Left colon (tissue), 2 donors: Measurements from ENCODE around the gene SLC66A2. TPM values are rescaled to one million over a fixed set of nuclear protein-coding genes. Genes with fewer than 3 reads are reported as not detected.
"Not testable (repeated sequence)": the region's sequence is repeated elsewhere in the genome, so short reads cannot be mapped to it uniquely, and the experiment has no call there.

Experiments
- ATAC-seq: fragments of 200-7000 bp; cut with Tn5 transposase; one replicate; pipeline ENCODE4 v1.9.1; 2020; ENCODE audit warnings: mild to moderate bottlenecking, moderate library complexity
- DNase-seq, 2 donors: peaks; one replicate each; pipeline ENCODE4 v3.0.0-alpha.2; 2020
- intact Hi-C, 2 donors: fragments of 100-400 bp; cut with DNase I in 1 of 2; cut with micrococcal nuclease in 1 of 2; formaldehyde crosslinking; loops; one replicate each; pipeline versions ENCODE4 v1.11.2 to v1.14.0; 2022; cut with DNase I, micrococcal nuclease
- total RNA-seq, 2 donors: library from RNA; stranded (reverse); fragmentation: NEBNext Ultra II Directional; extraction: Animal tissue kit (Norgen Biotek cat#: 25700); gene quantifications; one replicate each; pipeline ENCODE4 v1.2.1, GENCODE V29; 2021
- donor health status: DM: no; HTN: no; CAD: no.
- donor health status: DM: yes; HTN: yes; CAD: no.

Gene SLC66A2
- total RNA-seq, 2 donors from 2014 or later: 59.4 to 119 TPM

DNA sequence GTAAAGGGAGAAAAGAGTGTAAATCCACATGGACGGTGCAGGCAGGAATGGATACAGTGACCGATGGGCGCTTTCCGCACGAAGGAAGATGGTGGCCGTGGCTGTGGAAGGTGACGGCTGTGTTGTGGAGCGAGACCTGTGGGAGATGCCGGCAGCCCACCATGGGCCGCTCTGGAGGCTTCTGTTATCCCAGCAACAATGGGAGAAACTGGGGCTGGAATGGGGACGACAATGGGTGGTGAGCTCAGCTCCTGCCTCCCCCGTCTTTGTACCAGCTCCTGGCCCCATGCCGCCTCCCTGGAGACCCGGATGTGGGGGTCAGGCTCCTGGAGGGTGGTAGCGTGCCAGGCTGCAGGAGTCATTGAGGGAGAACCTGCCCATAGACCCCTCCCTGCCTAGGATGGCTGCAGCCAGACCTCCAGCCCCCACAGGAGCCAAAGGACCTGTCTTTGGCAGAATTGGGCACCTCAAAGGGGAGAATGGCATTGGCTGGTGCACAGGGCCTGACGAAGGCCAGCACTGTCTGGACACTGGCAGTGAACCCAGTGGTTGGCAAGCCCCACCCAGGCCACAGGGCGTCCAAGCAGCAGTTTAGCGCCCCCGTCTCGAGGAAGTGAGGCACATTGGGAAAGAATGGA lies 72.6 kb downstream of the SLC66A2 start:
- ATAC-seq (no peak), DNase-seq (no peak)
- intact Hi-C loops: no loop called here

DNA sequence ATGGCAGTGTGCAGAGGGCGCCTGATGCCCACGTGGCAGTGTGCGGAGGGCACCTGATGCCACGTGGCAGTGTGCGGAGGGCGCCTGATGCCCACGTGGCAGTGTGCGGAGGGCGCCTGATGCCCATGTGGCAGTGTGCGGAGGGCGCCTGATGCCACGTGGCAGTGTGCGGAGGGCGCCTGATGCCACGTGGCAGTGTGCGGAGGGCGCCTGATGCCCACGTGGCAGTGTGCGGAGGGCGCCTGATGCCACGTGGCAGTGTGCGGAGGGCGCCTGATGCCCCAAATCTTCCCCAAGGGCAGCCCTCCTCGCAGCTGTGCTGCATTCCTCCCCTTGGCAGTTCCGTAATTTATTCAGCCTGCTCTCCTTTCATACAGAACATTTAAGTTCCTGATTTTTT lies 73.2 kb downstream of the SLC66A2 start:
- DNase-seq, ATAC-seq, intact Hi-C loops: not testable (repeated sequence)

DNA sequence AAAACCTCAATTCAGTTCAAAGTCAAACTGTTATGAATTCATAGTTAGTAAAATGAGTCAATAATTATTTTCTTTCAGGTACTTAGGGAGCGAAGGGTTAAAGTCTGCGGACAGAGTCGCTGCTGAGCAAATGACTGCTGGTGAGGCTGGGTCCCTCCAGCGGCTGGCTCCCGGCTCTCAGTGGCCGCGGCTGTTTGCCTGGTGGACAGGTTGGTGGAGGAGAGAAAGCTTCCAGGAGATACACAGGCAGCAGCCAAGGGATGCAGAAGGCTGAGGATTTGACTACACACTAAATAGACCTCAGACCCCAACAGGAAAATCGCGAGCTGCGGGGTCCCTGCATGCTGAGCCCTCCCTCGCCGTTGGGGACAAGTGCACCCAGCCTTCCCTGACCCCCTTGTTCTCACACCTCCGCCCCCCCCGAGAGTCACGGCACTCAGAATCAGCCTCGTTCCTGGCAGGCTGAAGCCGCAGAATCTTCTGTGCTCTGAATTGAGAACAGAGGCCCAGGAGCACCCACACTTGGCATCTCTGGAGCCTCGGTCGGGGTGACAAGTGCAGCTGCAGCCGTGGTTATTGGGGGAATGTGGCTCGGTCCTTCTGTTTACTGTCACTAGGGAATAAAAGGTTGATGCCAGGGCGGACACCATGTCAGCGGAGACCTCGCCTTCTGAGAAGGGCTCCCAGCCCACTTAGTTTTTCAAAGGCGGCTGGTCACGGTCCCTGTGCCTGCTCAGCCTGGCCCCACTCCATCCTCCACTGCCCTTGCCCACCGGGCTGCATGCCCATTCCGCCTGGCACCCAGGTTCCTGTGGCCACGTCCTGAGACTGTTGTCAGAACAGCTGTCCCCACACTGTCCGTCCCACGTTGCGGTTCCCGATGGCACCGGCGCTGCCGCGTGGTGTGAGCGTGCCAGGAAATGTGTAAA lies 74.0 kb downstream of the SLC66A2 start:
- ATAC-seq (no peak), DNase-seq (no peak)
- intact Hi-C loops: no loop called here

DNA sequence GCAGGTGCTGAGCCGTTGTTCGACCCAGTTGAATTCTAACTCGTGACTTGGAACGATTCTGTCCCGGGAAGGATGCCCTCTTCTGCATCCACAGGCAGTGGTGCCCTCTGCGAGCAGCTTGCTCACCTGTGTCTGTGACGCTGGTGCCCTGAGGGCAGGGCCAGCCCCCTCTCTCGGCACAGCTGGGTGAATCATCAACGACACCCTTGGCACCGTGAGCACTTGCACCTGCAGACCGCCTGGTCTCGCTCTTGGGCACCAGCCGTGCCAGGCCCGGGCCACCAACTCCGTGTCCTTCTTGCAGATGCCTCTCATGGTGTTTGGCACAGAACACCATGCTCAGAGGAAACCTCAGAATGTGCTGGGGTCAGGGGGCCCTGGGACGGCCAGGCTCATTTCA lies 75.0 kb downstream of the SLC66A2 start:
- DNase-seq: no peak
- no peak for ATAC-seq
- intact Hi-C loops: no loop called here

- DNase-seq: no peak
- no peak for ATAC-seq
- intact Hi-C loops: no loop called here
Observed at GRCh38 chr18:79875931-79876461, 75.5 kb downstream of the SLC66A2 start.

- intact Hi-C loops: no loop called here
- DNase-seq: no peak
- ATAC-seq: no peak
Observed at GRCh38 chr18:79875531-79875919, 75.9 kb downstream of the SLC66A2 start.

- intact Hi-C loops: no loop called here
- DNase-seq: no peak
Observed at GRCh38 chr18:79874553-79875530, 76.6 kb downstream of the SLC66A2 start.

GRCh38 chr18:79873449-79874110 lies 77.9 kb downstream of the SLC66A2 start:
- no peak for DNase-seq
- no peak for ATAC-seq
- intact Hi-C loops: no loop called here

More at GRCh38 chr18:79874553-79875530, 76.6 kb downstream of the SLC66A2 start:
- ATAC-seq: no peak

DNA sequence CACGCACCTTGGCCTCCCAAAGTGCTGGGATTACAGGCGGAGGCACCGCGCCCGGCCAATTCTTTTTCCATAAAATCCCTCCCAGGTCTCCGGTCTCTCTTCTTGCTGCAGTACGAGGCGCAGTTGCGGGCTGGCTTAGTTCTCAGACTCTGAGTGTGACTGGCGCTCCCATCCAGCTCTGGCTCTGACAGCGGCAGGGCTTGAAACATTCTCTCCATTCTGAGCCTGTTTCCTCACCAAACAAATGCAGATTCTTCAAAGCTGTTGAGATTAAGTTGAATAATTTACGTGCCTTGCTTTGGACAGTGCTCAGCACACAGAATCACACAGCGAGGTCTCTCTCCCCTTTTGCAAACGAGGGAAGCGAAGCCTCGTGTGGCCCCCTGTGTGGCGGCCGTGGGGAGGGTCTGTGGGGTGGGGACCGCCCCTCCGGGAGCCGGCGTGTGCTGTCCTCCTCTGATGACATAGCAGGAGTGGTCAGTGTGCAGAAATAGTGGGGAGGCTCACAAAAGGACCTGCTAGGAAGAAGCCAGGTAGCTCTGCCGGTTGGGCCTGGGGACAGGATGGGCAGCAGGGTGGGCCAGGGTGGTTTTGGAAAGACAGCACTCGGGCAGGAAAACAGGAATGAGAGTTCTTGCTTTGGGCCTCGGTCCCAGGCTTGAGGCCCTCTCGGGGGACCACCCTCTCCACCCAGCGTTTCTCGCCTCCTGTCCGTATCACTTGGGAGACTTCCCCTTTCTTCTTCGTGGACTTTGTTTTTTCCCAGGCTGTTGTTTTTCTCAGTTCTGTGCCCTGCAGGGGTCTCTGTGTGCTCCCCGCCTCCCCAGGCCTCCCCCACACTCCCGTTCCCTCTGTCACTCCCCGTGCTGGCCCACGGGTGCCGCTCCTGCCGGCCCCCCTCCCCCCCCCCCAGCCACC lies 78.7 kb downstream of the SLC66A2 start:
- ATAC-seq: no peak
- intact Hi-C loops: no loop called here
- DNase-seq: no peak

GRCh38 chr18:79871481-79872091 lies 79.9 kb downstream of the SLC66A2 start:
- ATAC-seq (no peak), DNase-seq (no peak)
- intact Hi-C loops: no loop called here

DNA sequence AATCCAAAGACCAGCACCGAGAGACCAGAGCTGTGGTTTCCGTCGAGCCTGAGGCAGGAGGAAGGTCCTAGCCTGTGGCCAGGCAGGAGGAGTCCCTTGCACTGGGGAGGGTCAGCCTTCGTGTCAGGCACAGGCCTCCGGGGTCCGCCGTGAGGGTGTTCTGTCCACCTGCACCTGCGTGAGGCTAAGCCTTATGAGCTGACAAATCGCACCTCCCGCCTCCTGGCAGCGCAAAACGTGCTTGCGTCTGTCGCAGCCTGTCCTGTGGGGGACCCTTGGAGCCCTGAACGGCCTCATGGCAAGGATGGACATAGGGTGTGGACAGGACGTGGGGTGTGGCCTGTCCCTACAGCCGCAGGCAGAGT lies 80.4 kb downstream of the SLC66A2 start:
- ATAC-seq (no peak), DNase-seq (no peak)
- intact Hi-C loops: no loop called here

DNA sequence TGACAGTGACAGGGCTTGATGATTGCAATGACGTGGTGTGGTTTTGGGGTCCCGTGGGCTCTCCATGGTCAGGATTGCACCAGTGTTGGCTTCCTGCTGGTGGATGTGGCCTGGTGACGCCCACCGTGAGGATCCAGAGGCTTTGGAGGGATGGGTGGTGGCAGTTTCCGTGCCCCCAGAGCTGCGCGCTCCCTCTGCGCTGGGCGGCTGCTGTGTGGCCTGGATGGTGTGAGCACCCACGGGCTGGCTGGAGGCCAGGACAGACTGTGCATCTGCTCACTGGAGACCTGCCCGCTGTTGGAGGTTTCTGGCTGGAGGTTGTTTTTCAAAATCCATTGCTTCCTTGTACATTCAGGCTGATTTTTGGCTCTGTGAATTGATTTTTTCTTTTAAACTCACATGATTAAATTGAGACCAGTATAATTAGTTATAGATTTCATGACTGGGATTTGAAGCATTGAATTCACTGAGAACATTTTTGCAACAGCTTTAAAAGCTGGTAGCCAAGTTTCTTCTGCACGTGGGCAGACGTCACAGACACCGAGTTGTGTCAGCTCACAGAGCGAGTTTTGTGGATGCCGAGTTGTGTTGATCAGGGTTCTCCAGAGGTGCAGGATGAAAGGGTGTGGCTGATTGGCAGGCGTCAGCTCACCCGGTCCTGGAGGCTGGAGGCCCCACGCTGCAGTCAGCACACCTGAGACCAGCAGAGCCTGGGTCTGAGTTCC lies 81.0 kb downstream of the SLC66A2 start:
- DNase-seq: no peak
- ATAC-seq: no peak
- intact Hi-C loops: no loop called here

GRCh38 chr18:79869591-79870300 lies 81.7 kb downstream of the SLC66A2 start:
- DNase-seq: no peak
- intact Hi-C loops: no loop called here

DNA sequence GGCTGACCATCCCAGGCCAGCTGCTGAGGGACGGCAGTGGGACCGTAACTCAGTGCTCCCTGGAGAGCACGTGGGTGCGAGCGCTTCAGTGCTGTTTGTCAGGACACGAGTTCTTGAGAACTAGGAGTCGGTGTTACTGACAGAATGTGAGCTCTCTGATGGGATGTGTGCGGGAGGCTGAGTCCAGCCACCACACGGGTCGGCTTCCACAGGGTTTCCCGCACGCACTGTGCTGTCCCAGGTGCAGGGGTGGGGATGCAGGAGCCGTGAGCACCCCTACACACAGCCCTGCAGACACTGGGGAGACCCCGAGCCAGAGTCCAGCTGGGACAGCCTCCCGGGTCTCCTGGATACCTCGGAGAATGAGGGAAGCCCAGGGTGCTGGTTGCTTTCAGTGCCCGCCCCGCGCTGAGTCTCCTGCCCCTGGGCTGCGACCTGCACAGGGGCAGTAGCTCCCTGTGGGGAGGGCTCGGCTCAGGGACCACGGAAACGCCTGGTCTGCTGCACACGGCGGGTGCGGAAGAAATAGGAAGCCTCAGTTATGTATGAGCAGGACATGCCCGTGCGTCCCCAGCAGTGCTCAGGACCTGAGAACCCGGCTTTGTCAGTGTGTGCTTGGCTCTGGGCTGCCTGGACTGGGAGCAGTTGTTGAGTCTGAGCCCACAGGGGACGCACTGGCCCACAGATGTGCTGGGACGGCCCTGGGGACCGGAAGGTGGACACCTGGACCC lies 82.5 kb downstream of the SLC66A2 start:
- no peak for DNase-seq
- intact Hi-C loops: no loop called here
- ATAC-seq: no peak

More at GRCh38 chr18:79869591-79870300, 81.7 kb downstream of the SLC66A2 start:
- ATAC-seq: no peak

GRCh38 chr18:79868168-79868784 lies 83.2 kb downstream of the SLC66A2 start:
- intact Hi-C loops: no loop called here
- no peak for DNase-seq
- no peak for ATAC-seq
